Measurements from ENCODE around the gene ADAMTS2. TPM values are rescaled to one million over a fixed set of nuclear protein-coding genes. Genes with fewer than 3 reads are reported as not detected.

The ADAMTS2 gene
- total and polyA plus RNA-seq, 11 donors = 1.1 to 23.0 (median 5.5) TPM

DNA sequence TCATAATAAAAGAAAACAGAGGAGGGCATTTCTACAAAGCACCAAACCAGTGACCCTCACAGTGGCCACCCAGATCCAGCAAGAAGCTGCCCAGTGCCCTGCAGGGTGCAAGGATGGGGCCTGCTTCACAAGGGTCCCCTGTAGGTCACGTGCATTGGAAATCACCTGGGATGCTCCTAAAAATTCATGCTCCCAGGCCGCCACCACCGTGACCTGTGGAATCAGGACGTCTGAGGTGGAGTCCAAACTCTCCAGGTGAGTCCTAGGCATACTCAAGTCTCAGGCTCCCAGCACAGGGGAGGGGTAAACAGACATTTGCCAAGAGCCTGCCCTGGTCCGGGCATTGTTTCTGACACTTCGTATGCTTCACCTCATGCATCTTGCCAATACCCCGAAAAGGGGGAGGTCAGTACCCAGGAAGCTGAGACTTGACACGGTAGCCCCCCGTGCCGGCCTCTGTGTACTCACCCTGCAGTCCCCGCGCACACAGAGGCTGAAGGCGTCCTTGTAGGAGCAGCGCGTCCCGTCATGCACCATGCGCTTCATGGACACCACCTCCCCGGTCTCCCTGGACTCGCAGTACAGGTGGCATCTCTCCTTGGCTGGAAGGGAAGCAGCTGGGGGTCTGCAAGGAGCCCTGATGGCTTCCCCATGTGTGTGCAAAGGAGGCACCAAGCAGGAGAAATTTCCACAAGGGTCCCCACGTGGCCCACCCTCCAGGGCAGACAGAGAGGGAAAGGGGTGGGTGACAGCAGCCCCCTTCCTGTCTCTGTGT, 209.6 kb downstream of the ADAMTS2 start:
- Histone ChIP-seq H3K27ac (no peak overlapping the region), H3K4me3 (no peak overlapping the region), H3K9me3 (no peaks in the 10 kb centered on the region), H3K36me3 (no peaks in the 10 kb centered on the region), H3K27me3 (no peaks in the 10 kb centered on the region), H3K4me1 (no peaks in the 10 kb centered on the region)
- ATAC-seq (no peak), DNase-seq (peak in 1 of 5 donors; percentile 23)
- intact Hi-C loops (cut with DNase I) = no loop called here
- 83 to 91% (median 88%) methylated on average over 4 to 20 of the region's 20 CpGs for WGBS, 4 donors
- TF ChIP-seq, protein P1, sequence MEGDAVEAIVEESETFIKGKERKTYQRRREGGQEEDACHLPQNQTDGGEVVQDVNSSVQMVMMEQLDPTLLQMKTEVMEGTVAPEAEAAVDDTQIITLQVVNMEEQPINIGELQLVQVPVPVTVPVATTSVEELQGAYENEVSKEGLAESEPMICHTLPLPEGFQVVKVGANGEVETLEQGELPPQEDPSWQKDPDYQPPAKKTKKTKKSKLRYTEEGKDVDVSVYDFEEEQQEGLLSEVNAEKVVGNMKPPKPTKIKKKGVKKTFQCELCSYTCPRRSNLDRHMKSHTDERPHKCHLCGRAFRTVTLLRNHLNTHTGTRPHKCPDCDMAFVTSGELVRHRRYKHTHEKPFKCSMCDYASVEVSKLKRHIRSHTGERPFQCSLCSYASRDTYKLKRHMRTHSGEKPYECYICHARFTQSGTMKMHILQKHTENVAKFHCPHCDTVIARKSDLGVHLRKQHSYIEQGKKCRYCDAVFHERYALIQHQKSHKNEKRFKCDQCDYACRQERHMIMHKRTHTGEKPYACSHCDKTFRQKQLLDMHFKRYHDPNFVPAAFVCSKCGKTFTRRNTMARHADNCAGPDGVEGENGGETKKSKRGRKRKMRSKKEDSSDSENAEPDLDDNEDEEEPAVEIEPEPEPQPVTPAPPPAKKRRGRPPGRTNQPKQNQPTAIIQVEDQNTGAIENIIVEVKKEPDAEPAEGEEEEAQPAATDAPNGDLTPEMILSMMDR (IDR thresholded peaks at IDR 0.05) = no peak
- no peak for TF ChIP-seq POLR2A (IDR thresholded peaks at IDR 0.05)

DNA sequence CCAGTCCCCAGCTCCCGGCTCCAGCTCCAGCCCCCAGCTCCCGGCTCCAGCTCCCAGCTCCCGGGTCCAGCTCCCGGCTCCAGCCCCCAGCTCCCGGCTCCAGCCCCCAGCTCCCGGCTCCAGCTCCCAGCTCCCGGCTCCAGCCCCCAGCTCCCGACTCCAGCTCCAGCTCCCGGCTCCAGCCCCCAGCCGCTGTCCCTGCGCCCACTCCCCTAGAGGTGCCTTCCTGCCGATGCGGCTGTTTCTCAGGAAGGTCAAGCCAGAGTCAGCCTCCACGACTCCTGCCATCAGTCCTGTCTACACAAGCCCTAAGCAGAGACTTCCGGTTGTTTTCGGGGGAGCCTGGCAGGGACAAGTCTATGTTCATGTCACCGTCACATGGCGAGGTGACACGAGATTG, 210.3 kb downstream of the ADAMTS2 start:
- H3K9me3 ChIP-seq = no peaks in the 10 kb centered on the region
- H3K36me3 ChIP-seq = no peaks in the 10 kb centered on the region
- intact Hi-C loops (cut with DNase I) = no loop called here
- no peak for TF ChIP-seq POLR2A (IDR thresholded peaks at IDR 0.05)
- TF ChIP-seq, protein P1 (IDR thresholded peaks at IDR 0.05) = no peak
- ATAC-seq (no peak), DNase-seq (peak in 1 of 5 donors; percentile 35)
- H3K4me3 ChIP-seq = no peak overlapping the region
- no peak overlapping the region for H3K27ac ChIP-seq
- no peaks in the 10 kb centered on the region for H3K27me3 ChIP-seq
- H3K4me1 ChIP-seq = no peaks in the 10 kb centered on the region
- 74 to 92% (median 87%) methylated on average over 15 to 19 of the region's 19 CpGs for WGBS, 4 donors

DNA sequence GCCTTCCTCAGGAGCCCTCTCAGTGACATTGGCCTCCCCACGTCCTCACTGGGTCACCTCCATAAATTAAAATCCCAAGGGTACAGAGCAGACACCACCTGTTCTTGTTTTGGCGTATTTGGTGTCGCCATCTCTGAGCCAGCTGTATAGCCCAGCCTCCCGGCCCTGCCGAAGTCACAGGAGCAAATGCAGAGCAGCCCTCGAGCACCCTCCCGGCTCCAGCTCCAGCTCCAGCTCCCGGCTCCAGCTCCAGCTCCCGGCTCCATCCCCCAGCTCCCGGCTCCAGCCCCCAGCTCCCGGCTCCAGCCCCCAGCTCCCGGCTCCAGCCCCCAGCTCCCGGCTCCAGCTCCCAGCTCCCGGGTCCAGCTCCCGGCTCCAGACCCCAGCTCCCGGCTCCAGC, 210.8 kb downstream of the ADAMTS2 start:
- peaks cover 0 to 3% (median 0%) of the 10 kb centered on the region in 9 donors for H3K36me3 ChIP-seq
- ATAC-seq (no peak), DNase-seq (peak in 1 of 5 donors; percentile 34)
- TF ChIP-seq, protein P1 (IDR thresholded peaks at IDR 0.05) = no peak
- TF ChIP-seq POLR2A (IDR thresholded peaks at IDR 0.05) = no peak
- 90 to 93% (median 92%) methylated on average over 16 of the region's 16 CpGs for WGBS, 4 donors
- H3K4me1 ChIP-seq = no peaks in the 10 kb centered on the region
- H3K27ac ChIP-seq = no peak overlapping the region
- H3K4me3 ChIP-seq = no peak overlapping the region
- no peaks in the 10 kb centered on the region for H3K9me3 ChIP-seq
- intact Hi-C loops (cut with DNase I) = no loop called here
- H3K27me3 ChIP-seq = no peaks in the 10 kb centered on the region

DNA sequence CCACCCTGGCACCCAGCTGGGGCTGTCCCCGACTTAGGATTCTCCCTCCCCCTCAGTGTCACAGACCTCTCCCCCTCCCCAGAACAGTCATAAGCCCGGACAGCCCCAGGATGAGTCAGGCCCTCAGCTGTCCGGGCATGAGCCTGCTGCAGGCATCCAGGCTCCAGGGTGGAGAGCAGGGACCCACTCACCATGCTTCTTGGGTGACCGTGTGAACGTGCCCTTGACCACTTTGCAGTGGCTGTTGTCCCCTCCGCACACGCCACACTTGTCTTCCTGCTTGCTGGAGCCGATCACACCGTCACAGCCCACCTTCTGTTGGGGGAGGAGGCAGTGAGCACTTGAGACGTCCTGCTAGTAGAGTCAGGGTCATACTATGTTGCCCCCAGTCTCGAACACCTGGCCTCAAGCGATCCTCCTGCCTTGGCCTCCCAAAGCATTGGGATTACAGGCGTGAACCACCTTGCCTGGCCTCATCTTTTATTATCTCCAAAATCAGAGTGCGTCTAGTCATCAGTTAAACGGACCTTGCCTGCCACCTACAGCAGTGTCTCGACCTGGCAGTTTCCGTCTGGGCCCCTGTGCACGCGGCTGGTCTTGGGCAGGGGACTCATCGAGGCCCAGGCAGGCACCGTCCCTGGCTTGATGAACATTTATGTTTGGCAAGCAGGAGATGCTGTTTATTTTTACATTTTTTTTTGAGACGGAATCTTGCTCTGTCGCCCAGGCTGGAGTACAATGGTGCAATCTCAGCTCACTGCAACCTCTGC, 212.5 kb downstream of the ADAMTS2 start:
- no peaks in the 10 kb centered on the region for H3K4me1 ChIP-seq
- ATAC-seq (no peak), DNase-seq (peak in 1 of 5 donors; percentile 33)
- H3K9me3 ChIP-seq = no peaks in the 10 kb centered on the region
- TF ChIP-seq, protein P1 (IDR thresholded peaks at IDR 0.05) = no peak
- TF ChIP-seq POLR2A (IDR thresholded peaks at IDR 0.05) = no peak
- intact Hi-C loops (cut with DNase I) = no loop called here
- H3K27me3 ChIP-seq = no peaks in the 10 kb centered on the region
- H3K27ac ChIP-seq = no peak overlapping the region
- WGBS, 4 donors = 84 to 87% (median 86%) methylated on average over 22 to 23 of the region's 23 CpGs
- peaks cover 0 to 9% (median 0%) of the 10 kb centered on the region in 9 donors for H3K36me3 ChIP-seq
- no peak overlapping the region for H3K4me3 ChIP-seq
